Astrocyte (in vitro differentiated cells and primary cell): ENCODE data around the gene KCNQ1.

Experiments used
- EZH2 ChIP-seq: IDR thresholded peaks from 2 replicates; pipeline ENCODE4 v1.6.1; 2012; ENCODE audit warnings: mild to moderate bottlenecking, low read length, inconsistent platforms; ENCODE audit not compliant: insufficient read depth
- TF ChIP-seq, protein P1 (sequence below): IDR thresholded peaks from 2 replicates; pipeline ENCODE4 v1.5.1; 2011; ENCODE audit warnings: low read depth, mild to moderate bottlenecking, inconsistent platforms, low read length, moderate library complexity; ENCODE audit not compliant: insufficient read depth

- no peak for TF ChIP-seq EZH2
- TF ChIP-seq, protein P1, sequence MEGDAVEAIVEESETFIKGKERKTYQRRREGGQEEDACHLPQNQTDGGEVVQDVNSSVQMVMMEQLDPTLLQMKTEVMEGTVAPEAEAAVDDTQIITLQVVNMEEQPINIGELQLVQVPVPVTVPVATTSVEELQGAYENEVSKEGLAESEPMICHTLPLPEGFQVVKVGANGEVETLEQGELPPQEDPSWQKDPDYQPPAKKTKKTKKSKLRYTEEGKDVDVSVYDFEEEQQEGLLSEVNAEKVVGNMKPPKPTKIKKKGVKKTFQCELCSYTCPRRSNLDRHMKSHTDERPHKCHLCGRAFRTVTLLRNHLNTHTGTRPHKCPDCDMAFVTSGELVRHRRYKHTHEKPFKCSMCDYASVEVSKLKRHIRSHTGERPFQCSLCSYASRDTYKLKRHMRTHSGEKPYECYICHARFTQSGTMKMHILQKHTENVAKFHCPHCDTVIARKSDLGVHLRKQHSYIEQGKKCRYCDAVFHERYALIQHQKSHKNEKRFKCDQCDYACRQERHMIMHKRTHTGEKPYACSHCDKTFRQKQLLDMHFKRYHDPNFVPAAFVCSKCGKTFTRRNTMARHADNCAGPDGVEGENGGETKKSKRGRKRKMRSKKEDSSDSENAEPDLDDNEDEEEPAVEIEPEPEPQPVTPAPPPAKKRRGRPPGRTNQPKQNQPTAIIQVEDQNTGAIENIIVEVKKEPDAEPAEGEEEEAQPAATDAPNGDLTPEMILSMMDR: no peak
Observed at GRCh38 chr11:2524446-2525165, 79.8 kb downstream of the KCNQ1 start.
